A673 (cell line): Measurements from ENCODE around the gene PEPD. TPM values are rescaled to one million over a fixed set of nuclear protein-coding genes. Genes with fewer than 3 reads are reported as not detected.
"Not testable (repeated sequence)": the region's sequence is repeated elsewhere in the genome, so short reads cannot be mapped to it uniquely, and the experiment has no call there.

Experiments used
- BruUV-seq: library from RNA; stranded (reverse); fragments of 400-500 nt; replicated peaks from 2 replicates; lab custom pipeline; 2021; lab: Mats Ljungman, UMichigan
- CTCF ChIA-PET: fragments of 300-600 bp; sonication (Branson Sonifier 250); formaldehyde crosslinking; loops from one replicate; lab custom pipeline; 2022; ENCODE audit warnings: antibody characterized with exemption; lab: Charles Lee
- POLR2A ChIA-PET: fragments of 300-600 bp; sonication (Branson Sonifier 250); formaldehyde crosslinking; loops from one replicate; lab custom pipeline; 2022; ENCODE audit warnings: antibody characterized with exemption; ENCODE audit not compliant: low non-redundant PET; lab: Charles Lee
- DNase-seq: peaks from one replicate; pipeline ENCODE4 v3.0.0-alpha.2; 2015; ENCODE audit warnings: low spot score
- H3K27ac ChIP-seq: fragments of 200-600 bp; sonication (generic); 2 replicates; pipeline ENCODE4 v1.5.1; 2016; ENCODE audit warnings: mixed run types, low read depth, mild to moderate bottlenecking, mixed read lengths, antibody characterized with exemption, low read length; ENCODE audit not compliant: poor library complexity, severe bottlenecking
- H3K27me3 ChIP-seq: fragments of 200-600 bp; sonication (generic); replicated peaks from 2 replicates; pipeline ENCODE4 v1.6.1; 2017; ENCODE audit warnings: mixed run types, low read depth, mild to moderate bottlenecking, mixed read lengths, antibody characterized with exemption, low read length; ENCODE audit not compliant: insufficient read depth, poor library complexity
- H3K36me3 ChIP-seq: fragments of 200-600 bp; sonication (generic); 2 replicates; pipeline ENCODE4 v1.6.1; 2016; ENCODE audit warnings: mixed run types, mild to moderate bottlenecking, mixed read lengths, antibody characterized with exemption, low read length; ENCODE audit not compliant: insufficient read depth, poor library complexity, severe bottlenecking
- H3K4me1 ChIP-seq: fragments of 200-600 bp; sonication (generic); 2 replicates; pipeline ENCODE4 v1.6.1; 2017; ENCODE audit warnings: mixed run types, mild to moderate bottlenecking, mixed read lengths, antibody characterized with exemption, low read length; ENCODE audit not compliant: insufficient read depth, poor library complexity, severe bottlenecking
- H3K4me3 ChIP-seq: fragments of 200-600 bp; sonication (generic); 2 replicates; pipeline ENCODE4 v1.5.1; 2016; ENCODE audit warnings: low read depth, mixed run types, mild to moderate bottlenecking, mixed read lengths, low read length; ENCODE audit not compliant: poor library complexity, severe bottlenecking
- H3K9me3 ChIP-seq: fragments of 200-600 bp; sonication (generic); 2 replicates; pipeline ENCODE4 v1.6.1; 2016; ENCODE audit warnings: mixed run types, low read depth, mild to moderate bottlenecking, mixed read lengths, antibody characterized with exemption, low read length; ENCODE audit not compliant: poor library complexity, severe bottlenecking
- EZH2 ChIP-seq: fragments of 200-600 bp; sonication (generic); IDR thresholded peaks from 2 replicates; pipeline ENCODE4 v1.6.1; 2017; ENCODE audit warnings: borderline replicate concordance, low read depth, mild to moderate bottlenecking, mixed read lengths, antibody characterized with exemption, low read length; ENCODE audit not compliant: poor library complexity, severe bottlenecking
- intact Hi-C: fragments of 100-400 bp; cut with micrococcal nuclease; formaldehyde crosslinking; loops from one replicate; pipeline ENCODE4 v1.10.0; 2022; ENCODE audit not compliant: unreplicated experiment
- total RNA-seq: library from RNA; stranded (reverse); gene quantifications from 2 replicates; pipeline ENCODE4 v1.2.3, GENCODE V29; 2021
- TF ChIP-seq, protein P1 (sequence below): fragments of 300-800, 200-600 bp; sonication (generic); conservative IDR thresholded peaks from 2 replicates; pipeline ENCODE4 v1.5.1; 2017; ENCODE audit warnings: low read depth, mild to moderate bottlenecking, antibody characterized with exemption, low read length, moderate library complexity, mixed read lengths

The PEPD gene
- total RNA-seq, 1 experiment from 2014 or later = 82.2 TPM

DNA sequence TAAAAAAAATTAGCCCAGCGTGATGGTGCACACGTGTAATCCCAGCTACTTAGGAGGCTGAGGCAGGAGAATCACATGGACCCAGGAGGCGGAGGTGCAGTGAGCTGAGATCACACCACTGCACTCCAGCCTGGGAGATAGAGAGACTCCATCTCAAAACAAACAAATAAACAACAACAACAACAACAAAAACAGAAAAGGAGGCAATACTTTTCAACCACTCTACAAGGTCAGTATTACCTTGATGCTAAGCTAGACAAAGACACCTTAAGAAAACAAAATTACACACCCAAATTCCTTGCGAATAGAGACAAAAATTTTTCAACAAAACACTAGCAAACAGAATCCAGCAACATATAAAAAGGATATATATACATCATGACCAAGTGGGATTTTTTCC is 39.7 kb downstream of the PEPD start:
- CTCF ChIA-PET = no interaction called here
- TF ChIP-seq EZH2 = no peak
- TF ChIP-seq, protein P1, sequence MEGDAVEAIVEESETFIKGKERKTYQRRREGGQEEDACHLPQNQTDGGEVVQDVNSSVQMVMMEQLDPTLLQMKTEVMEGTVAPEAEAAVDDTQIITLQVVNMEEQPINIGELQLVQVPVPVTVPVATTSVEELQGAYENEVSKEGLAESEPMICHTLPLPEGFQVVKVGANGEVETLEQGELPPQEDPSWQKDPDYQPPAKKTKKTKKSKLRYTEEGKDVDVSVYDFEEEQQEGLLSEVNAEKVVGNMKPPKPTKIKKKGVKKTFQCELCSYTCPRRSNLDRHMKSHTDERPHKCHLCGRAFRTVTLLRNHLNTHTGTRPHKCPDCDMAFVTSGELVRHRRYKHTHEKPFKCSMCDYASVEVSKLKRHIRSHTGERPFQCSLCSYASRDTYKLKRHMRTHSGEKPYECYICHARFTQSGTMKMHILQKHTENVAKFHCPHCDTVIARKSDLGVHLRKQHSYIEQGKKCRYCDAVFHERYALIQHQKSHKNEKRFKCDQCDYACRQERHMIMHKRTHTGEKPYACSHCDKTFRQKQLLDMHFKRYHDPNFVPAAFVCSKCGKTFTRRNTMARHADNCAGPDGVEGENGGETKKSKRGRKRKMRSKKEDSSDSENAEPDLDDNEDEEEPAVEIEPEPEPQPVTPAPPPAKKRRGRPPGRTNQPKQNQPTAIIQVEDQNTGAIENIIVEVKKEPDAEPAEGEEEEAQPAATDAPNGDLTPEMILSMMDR = no peak
- intact Hi-C loops = no loop called here
- BruUV-seq = no TSS peak
- no peaks in the 10 kb centered on the region for H3K4me1 ChIP-seq
- H3K36me3 ChIP-seq = no peaks in the 10 kb centered on the region
- H3K4me3 ChIP-seq = no peak overlapping the region
- POLR2A ChIA-PET = interaction anchor here (0.7 kb wide), 1 partner anchor 61 kb away, joined by 3 read pairs; no protein-coding TSS in a partner anchor
- H3K27ac ChIP-seq = no peak overlapping the region
- peaks cover 15% of the 10 kb centered on the region for H3K9me3 ChIP-seq
- no peaks in the 10 kb centered on the region for H3K27me3 ChIP-seq
- DNase-seq = no peak

DNA sequence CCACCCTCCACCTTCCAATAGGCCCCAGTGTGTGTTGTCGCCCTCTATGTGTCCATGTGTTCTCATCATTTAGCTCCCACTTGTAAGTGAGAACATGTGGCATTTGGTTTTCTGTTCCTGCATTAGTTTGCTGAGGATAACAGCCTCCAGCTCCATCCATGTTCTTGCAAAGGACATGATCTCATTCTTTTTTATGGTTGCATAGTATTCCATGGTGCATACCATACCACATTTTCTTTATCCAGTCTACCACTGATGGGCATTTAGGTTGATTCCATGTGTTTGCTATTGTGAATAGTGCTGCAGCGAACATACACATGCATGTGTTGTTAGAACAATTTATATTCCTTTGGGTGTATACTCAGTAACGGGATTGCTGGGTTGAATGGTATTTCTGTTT is 42.0 kb downstream of the PEPD start:
- H3K27ac ChIP-seq, intact Hi-C loops, BruUV-seq, H3K4me1 ChIP-seq, H3K4me3 ChIP-seq, CTCF ChIA-PET, POLR2A ChIA-PET, DNase-seq, H3K27me3 ChIP-seq, H3K36me3 ChIP-seq: not testable (repeated sequence)
- peaks cover 15% of the 10 kb centered on the region for H3K9me3 ChIP-seq

DNA sequence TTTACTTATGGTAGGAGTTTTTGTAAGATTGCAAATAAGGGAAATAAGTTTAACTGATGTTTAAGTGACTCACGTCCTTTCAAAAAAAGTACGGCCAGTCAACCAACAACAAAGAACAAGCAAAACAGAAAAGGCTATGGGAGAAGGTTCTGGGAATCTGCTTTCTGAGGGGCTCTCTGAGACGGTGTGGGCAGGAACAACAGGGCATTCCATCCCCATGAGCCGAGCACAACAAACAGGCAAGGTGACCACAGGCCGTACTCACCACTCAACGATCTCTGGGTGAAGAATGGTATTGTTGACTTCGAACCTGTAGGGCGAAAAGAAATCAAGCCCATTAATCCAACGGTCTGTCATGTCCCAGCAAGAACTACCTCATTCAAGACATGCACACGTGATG is 43.8 kb downstream of the PEPD start:
- no peak for DNase-seq
- Histone ChIP-seq H3K4me3 (no peak overlapping the region), H3K9me3 (peaks cover 10% of the 10 kb centered on the region), H3K27ac (no peak overlapping the region), H3K36me3 (no peaks in the 10 kb centered on the region), H3K27me3 (no peaks in the 10 kb centered on the region), H3K4me1 (peaks cover 17% of the 10 kb centered on the region)
- TF ChIP-seq, protein P1 = no peak
- TF ChIP-seq EZH2 = no peak
- CTCF ChIA-PET = no interaction called here
- intact Hi-C loops = no loop called here
- no TSS peak for BruUV-seq
- POLR2A ChIA-PET = no interaction called here

DNA sequence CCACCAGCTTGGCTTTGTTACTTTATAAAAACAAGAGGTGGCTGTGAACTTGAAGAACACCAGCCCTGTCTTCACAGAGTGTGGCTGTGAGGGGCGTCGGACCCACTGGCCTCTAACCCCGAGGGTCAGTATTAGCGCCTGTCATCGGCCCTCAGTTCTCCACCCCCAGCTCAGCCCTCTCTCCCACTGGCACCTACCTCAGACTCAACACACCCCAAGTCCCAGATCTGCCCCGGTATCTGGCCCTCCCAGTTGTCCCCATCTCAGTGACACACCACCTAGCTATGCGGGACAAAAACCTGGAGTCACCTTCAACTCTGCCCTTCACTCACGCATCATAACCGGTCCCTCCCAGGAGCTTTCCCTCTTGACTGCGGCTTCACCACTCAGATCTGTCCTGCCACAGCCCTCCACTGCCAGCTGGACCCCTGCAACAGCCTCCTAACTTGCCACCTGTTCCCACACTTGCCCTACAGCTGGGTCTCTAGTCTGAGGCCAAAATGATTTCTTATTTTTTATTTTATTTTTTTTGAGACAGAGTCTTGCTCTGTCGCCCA is 45.4 kb downstream of the PEPD start:
- CTCF ChIA-PET = no interaction called here

More for the DNA sequence above, 45.4 kb downstream of the PEPD start:
- no TSS peak for BruUV-seq
- H3K27ac ChIP-seq = no peak overlapping the region
- no peaks in the 10 kb centered on the region for H3K36me3 ChIP-seq
- H3K4me1 ChIP-seq = peaks cover 23% of the 10 kb centered on the region
- no peak for DNase-seq
- POLR2A ChIA-PET = no interaction called here
- H3K4me3 ChIP-seq = no peak overlapping the region
- intact Hi-C loops = no loop called here
- peaks cover 10% of the 10 kb centered on the region for H3K9me3 ChIP-seq
- TF ChIP-seq, protein P1 = no peak
- no peaks in the 10 kb centered on the region for H3K27me3 ChIP-seq
